HepG2 (cell line): ENCODE data around the gene KAT7. TPM values are rescaled to one million over a fixed set of nuclear protein-coding genes. Genes with fewer than 3 reads are reported as not detected.

Experiments
- BHLHE40 ChIP-seq: IDR thresholded peaks from 2 replicates; pipeline ENCODE4 v1.6.1; 2011; ENCODE audit warnings: low read length, improper control_type of control experiment
- HNRNPK ChIP-seq: fragments of 200-400 bp; formaldehyde crosslinking; IDR thresholded peaks from 2 replicates; pipeline ENCODE4 v1.6.1; 2018; ENCODE audit warnings: low read length, low read depth, moderate library complexity, mild to moderate bottlenecking; ENCODE audit not compliant: poor library complexity, severe bottlenecking
- HOMEZ ChIP-seq: IDR thresholded peaks from 2 replicates; pipeline ENCODE4 v1.6.1; 2016; ENCODE audit warnings: low read depth
- KDM5B ChIP-seq: sonication (generic); formaldehyde crosslinking; IDR thresholded peaks from 2 replicates; pipeline ENCODE4 v1.4.0; 2020; ENCODE audit warnings: missing genetic modification reagents, mild to moderate bottlenecking, borderline replicate concordance
- NAIF1 ChIP-seq: sonication (generic); formaldehyde crosslinking; IDR thresholded peaks from 2 replicates; pipeline ENCODE4 v1.5.0; 2020; ENCODE audit warnings: mild to moderate bottlenecking, missing genetic modification reagents, borderline replicate concordance
- POLR2G ChIP-seq: fragments of 200-400 bp; formaldehyde crosslinking; IDR thresholded peaks from 2 replicates; pipeline ENCODE4 v1.6.1; 2018; ENCODE audit warnings: mild to moderate bottlenecking, low read depth, low read length, moderate library complexity
- SMAD3 ChIP-seq: sonication (generic); formaldehyde crosslinking; IDR thresholded peaks from 2 replicates; pipeline ENCODE4 v1.4.0; 2020; ENCODE audit warnings: missing genetic modification reagents
- SRSF1 ChIP-seq: fragments of 200-400 bp; formaldehyde crosslinking; optimal IDR thresholded peaks from 2 replicates; pipeline ENCODE3; 2017; ENCODE audit warnings: mild to moderate bottlenecking, low read depth, low read length, moderate library complexity
- ZFY ChIP-seq: sonication (generic); formaldehyde crosslinking; IDR thresholded peaks from 2 replicates; pipeline ENCODE4 v1.4.0; 2020; ENCODE audit warnings: missing genetic modification reagents
- ZMAT3 ChIP-seq: sonication (generic); formaldehyde crosslinking; conservative IDR thresholded peaks from 2 replicates; pipeline ENCODE4 v1.7.0; 2021; ENCODE audit warnings: missing genetic modification reagents
- ZNF121 ChIP-seq: sonication (generic); formaldehyde crosslinking; IDR thresholded peaks from 2 replicates; pipeline ENCODE4 v1.5.0; 2020; ENCODE audit warnings: mild to moderate bottlenecking, missing genetic modification reagents
- ZNF768 ChIP-seq: sonication (generic); formaldehyde crosslinking; IDR thresholded peaks from 2 replicates; pipeline ENCODE4 v1.4.0; 2020; ENCODE audit warnings: missing genetic modification reagents
- ZSCAN30 ChIP-seq: sonication (generic); formaldehyde crosslinking; IDR thresholded peaks from 2 replicates; pipeline ENCODE4 v1.5.0; 2020; ENCODE audit warnings: mild to moderate bottlenecking, missing genetic modification reagents
- polyA plus RNA-seq, 8 experiments: library from polyadenylated mRNA; depleted of rRNA in 3 of 8; stranded (reverse) in 7 of 8; unstranded in 1 of 8; fragments of >200 nt; fragmentation: Illumina TruSeq in 4 of 8; extraction: Trizol in 4 of 8; gene quantifications; 2 replicates each; pipeline versions ENCODE4 v1.2.1 to v1.2.3, GENCODE V29; 2011 to 2016; ENCODE audit warnings: low read depth in 4 of 8, missing spikeins in 1 of 8, mixed read lengths in 1 of 8; ENCODE audit not compliant: insufficient read depth in 1 of 8
- total RNA-seq, 5 experiments: library from RNA; depleted of rRNA; stranded (reverse); fragments of >200 nt; fragmentation: Illumina TruSeq; extraction: Trizol; gene quantifications; 2 replicates each; pipeline ENCODE4 v1.2.3, GENCODE V29; 2016; ENCODE audit warnings: low read depth in 1 of 5
- TF ChIP-seq, protein P1 (sequence below): IDR thresholded peaks from 2 replicates; pipeline ENCODE4 v1.6.1; 2016; ENCODE audit warnings: control low read depth
- TF ChIP-seq, protein P2 (sequence below): sonication (generic); formaldehyde crosslinking; IDR thresholded peaks from 2 replicates; pipeline ENCODE4 v1.4.0; 2020; ENCODE audit warnings: missing genetic modification reagents
- TF ChIP-seq, protein P3 (sequence below), 2 experiments: sonication (generic) in 1 of 2; formaldehyde crosslinking in 1 of 2; IDR thresholded peaks; 2 replicates each; pipeline versions ENCODE4 v1.6.1 to v1.9.0; 2014 to 2022; ENCODE audit warnings: antibody characterized with exemption in 1 of 2, borderline replicate concordance in 1 of 2, inconsistent platforms in 1 of 2, low read depth in 1 of 2, missing genetic modification reagents in 1 of 2

Gene KAT7
- total and polyA plus RNA-seq, 2 of the 13 experiments (the other 11 are each of a cell fraction or from before 2014, with no cell fraction given): 21.2 to 39.2 TPM

- TF ChIP-seq NAIF1 (CRISPR knock-in tag): no peak
- TF ChIP-seq, protein P1, sequence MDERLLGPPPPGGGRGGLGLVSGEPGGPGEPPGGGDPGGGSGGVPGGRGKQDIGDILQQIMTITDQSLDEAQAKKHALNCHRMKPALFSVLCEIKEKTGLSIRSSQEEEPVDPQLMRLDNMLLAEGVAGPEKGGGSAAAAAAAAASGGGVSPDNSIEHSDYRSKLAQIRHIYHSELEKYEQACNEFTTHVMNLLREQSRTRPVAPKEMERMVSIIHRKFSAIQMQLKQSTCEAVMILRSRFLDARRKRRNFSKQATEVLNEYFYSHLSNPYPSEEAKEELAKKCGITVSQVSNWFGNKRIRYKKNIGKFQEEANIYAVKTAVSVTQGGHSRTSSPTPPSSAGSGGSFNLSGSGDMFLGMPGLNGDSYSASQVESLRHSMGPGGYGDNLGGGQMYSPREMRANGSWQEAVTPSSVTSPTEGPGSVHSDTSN (CRISPR knock-in tag): peak; percentile 88
- TF ChIP-seq HNRNPK: no peak
- no peak for TF ChIP-seq ZNF121 (CRISPR knock-in tag)
- peak; percentile 48; the same call in 1 of the 2 replicates for TF ChIP-seq ZMAT3 (CRISPR knock-in tag)
- TF ChIP-seq SMAD3 (CRISPR knock-in tag): no peak
- TF ChIP-seq, protein P2, sequence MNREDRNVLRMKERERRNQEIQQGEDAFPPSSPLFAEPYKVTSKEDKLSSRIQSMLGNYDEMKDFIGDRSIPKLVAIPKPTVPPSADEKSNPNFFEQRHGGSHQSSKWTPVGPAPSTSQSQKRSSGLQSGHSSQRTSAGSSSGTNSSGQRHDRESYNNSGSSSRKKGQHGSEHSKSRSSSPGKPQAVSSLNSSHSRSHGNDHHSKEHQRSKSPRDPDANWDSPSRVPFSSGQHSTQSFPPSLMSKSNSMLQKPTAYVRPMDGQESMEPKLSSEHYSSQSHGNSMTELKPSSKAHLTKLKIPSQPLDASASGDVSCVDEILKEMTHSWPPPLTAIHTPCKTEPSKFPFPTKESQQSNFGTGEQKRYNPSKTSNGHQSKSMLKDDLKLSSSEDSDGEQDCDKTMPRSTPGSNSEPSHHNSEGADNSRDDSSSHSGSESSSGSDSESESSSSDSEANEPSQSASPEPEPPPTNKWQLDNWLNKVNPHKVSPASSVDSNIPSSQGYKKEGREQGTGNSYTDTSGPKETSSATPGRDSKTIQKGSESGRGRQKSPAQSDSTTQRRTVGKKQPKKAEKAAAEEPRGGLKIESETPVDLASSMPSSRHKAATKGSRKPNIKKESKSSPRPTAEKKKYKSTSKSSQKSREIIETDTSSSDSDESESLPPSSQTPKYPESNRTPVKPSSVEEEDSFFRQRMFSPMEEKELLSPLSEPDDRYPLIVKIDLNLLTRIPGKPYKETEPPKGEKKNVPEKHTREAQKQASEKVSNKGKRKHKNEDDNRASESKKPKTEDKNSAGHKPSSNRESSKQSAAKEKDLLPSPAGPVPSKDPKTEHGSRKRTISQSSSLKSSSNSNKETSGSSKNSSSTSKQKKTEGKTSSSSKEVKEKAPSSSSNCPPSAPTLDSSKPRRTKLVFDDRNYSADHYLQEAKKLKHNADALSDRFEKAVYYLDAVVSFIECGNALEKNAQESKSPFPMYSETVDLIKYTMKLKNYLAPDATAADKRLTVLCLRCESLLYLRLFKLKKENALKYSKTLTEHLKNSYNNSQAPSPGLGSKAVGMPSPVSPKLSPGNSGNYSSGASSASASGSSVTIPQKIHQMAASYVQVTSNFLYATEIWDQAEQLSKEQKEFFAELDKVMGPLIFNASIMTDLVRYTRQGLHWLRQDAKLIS (CRISPR knock-in tag): no peak
- peak; percentile 81 for TF ChIP-seq SRSF1
- no peak for TF ChIP-seq ZSCAN30
- 0 out of 2 replicates have a peak, but pooled peaks have one; percentile 7 for TF ChIP-seq ZNF768
- no peak for TF ChIP-seq KDM5B (CRISPR knock-in tag)
- peak; percentile 98 for TF ChIP-seq HOMEZ (CRISPR knock-in tag)
- TF ChIP-seq BHLHE40: no peak; the same call in 1 of the 2 replicates
- peak; percentile 53; the same call in 1 of the 2 replicates for TF ChIP-seq ZFY (CRISPR knock-in tag)
- TF ChIP-seq, protein P3, sequence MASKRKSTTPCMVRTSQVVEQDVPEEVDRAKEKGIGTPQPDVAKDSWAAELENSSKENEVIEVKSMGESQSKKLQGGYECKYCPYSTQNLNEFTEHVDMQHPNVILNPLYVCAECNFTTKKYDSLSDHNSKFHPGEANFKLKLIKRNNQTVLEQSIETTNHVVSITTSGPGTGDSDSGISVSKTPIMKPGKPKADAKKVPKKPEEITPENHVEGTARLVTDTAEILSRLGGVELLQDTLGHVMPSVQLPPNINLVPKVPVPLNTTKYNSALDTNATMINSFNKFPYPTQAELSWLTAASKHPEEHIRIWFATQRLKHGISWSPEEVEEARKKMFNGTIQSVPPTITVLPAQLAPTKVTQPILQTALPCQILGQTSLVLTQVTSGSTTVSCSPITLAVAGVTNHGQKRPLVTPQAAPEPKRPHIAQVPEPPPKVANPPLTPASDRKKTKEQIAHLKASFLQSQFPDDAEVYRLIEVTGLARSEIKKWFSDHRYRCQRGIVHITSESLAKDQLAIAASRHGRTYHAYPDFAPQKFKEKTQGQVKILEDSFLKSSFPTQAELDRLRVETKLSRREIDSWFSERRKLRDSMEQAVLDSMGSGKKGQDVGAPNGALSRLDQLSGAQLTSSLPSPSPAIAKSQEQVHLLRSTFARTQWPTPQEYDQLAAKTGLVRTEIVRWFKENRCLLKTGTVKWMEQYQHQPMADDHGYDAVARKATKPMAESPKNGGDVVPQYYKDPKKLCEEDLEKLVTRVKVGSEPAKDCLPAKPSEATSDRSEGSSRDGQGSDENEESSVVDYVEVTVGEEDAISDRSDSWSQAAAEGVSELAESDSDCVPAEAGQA (IDR thresholded peaks at IDR 0.05; ENCODE audit: low read depth): no peak
- TF ChIP-seq, protein P3 (CRISPR knock-in tag; IDR thresholded peaks at IDR 0.05; ENCODE audit: borderline replicate concordance): no peak
- TF ChIP-seq POLR2G: peak; percentile 97
Measured at GRCh38 chr17:49763735-49764558, 24.5 kb upstream of the KAT7 start, which contains the start of gene FAM117A (continued).
